Skeletal muscle tissue (tissue), 4 donors: ENCODE measurements around the gene UTP25. TPM values are rescaled to one million over a fixed set of nuclear protein-coding genes. Genes with fewer than 3 reads are reported as not detected.
A peak's percentile ranks its signal among the peaks of the same experiment; 100 is the strongest.

Experiments
- H3K27ac ChIP-seq: one replicate; pipeline ENCODE4 v1.7.0; 2013; ENCODE audit warnings: mild to moderate bottlenecking, low read depth, low read length, inconsistent platforms
- H3K27me3 ChIP-seq, 3 donors: one replicate each; pipeline ENCODE4 v1.7.0; 2013; ENCODE audit warnings: low read length in 3 of 3; ENCODE audit not compliant: control insufficient read depth in 3 of 3, insufficient read depth in 3 of 3
- H3K36me3 ChIP-seq, 3 donors: one replicate each; pipeline ENCODE4 v1.7.0; 2013; ENCODE audit warnings: low read length in 3 of 3; ENCODE audit not compliant: control insufficient read depth in 3 of 3, insufficient read depth in 3 of 3
- H3K4me1 ChIP-seq, 3 donors: one replicate each; pipeline ENCODE4 v1.7.0; 2013; ENCODE audit warnings: low read length in 3 of 3, mild to moderate bottlenecking in 3 of 3; ENCODE audit not compliant: control insufficient read depth in 3 of 3, insufficient read depth in 3 of 3
- H3K4me3 ChIP-seq, 3 donors: one replicate each; pipeline ENCODE4 v1.7.0; 2013; ENCODE audit warnings: low read length in 3 of 3
- H3K9ac ChIP-seq, 3 donors: one replicate each; pipeline ENCODE4 v1.7.0; 2013; ENCODE audit warnings: low read length in 3 of 3, mild to moderate bottlenecking in 3 of 3, moderate library complexity in 2 of 3, low read depth in 1 of 3
- H3K9me3 ChIP-seq, 3 donors: one replicate each; pipeline ENCODE4 v1.7.0; 2013; ENCODE audit warnings: low read length in 3 of 3; ENCODE audit not compliant: control insufficient read depth in 3 of 3
- total RNA-seq: library from RNA; depleted of rRNA; stranded (reverse); fragments of >200 nt; gene quantifications from one replicate; pipeline ENCODE4 v1.2.3, GENCODE V29; 2014
- donor health status: Osteomylitis.

The UTP25 gene
- 4.7 TPM for total RNA-seq

GRCh38 chr1:209827384-209828262 is at the start of gene UTP25:
Gene UTP25 (plus strand): TSS chr1:209827972. CDS start chr1:209828064, 92 bp downstream.
- H3K9ac ChIP-seq: peak within 1 kb of the TSS; percentile 71 to 80 (median 73)

GRCh38 chr1:209778102-209778501 is 49.7 kb upstream of the UTP25 start:
- Histone ChIP-seq H3K9ac (no peak overlapping the region), H3K27ac (no peak overlapping the region), H3K27me3 (no peaks in the 10 kb centered on the region), H3K4me1 (peaks cover 0 to 7% (median 1%) of the 10 kb centered on the region in 3 donors), H3K9me3 (no peaks in the 10 kb centered on the region), H3K36me3 (peaks cover 0 to 3% (median 0%) of the 10 kb centered on the region in 3 donors), H3K4me3 (no peak overlapping the region)

More at GRCh38 chr1:209827384-209828262, at the start of gene UTP25:
- H3K27me3 ChIP-seq: peaks cover 0 to 2% (median 0%) of the 10 kb centered on the region in 3 donors
- no peaks in the 10 kb centered on the region for H3K9me3 ChIP-seq
- H3K4me1 ChIP-seq: no peaks in the 10 kb centered on the region
- peak within 1 kb of the TSS; percentile 39 for H3K27ac ChIP-seq
- H3K4me3 ChIP-seq: peak within 1 kb of the TSS; percentile 96 to 99 (median 96)
- H3K36me3 ChIP-seq: peaks cover 5 to 16% (median 12%) of the 10 kb centered on the region in 3 donors

- Histone ChIP-seq H3K9ac (no peak overlapping the region), H3K4me1 (peaks cover 10 to 20% (median 11%) of the 10 kb centered on the region in 3 donors), H3K4me3 (no peak overlapping the region), H3K36me3 (peaks cover 0 to 3% (median 0%) of the 10 kb centered on the region in 3 donors), H3K27ac (no peak overlapping the region), H3K9me3 (no peaks in the 10 kb centered on the region), H3K27me3 (no peaks in the 10 kb centered on the region)
These were observed 47.5 kb upstream of the UTP25 start for GRCh38 chr1:209780268-209780667.

DNA sequence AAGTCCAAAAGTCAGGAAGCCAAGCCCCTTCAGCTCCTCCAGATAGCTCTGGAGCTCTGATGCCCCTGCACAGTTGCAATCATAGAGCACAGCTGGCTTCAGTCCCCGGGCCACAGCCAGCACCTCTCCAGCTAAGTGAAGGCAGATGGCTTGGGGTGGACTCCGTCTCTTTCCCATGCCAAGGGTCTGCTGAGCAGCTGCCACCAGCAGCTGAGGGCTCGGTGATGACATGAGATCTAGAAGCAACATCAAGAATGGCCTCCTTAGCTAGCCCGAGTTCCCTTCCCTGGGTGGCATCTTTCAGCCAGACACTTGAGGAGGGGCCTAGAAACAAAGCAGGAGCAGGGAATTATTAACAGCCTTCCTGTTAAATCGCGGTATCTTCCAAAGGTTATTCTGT is 44.4 kb upstream of the UTP25 start:
- Histone ChIP-seq H3K36me3 (peaks cover 0 to 3% (median 0%) of the 10 kb centered on the region in 3 donors), H3K4me1 (peaks cover 11 to 23% (median 13%) of the 10 kb centered on the region in 3 donors), H3K4me3 (peak overlapping the region; percentile 71 to 95 (median 87)), H3K9me3 (no peaks in the 10 kb centered on the region), H3K27ac (no peak overlapping the region), H3K9ac (peak overlapping the region; percentile 78 to 92 (median 92)), H3K27me3 (peaks cover 0 to 3% (median 0%) of the 10 kb centered on the region in 3 donors)

- Histone ChIP-seq H3K4me1 (peaks cover 11 to 23% (median 13%) of the 10 kb centered on the region in 3 donors), H3K9me3 (no peaks in the 10 kb centered on the region), H3K4me3 (peak within 1 kb of the TSS; percentile 71 to 95 (median 87)), H3K27me3 (peaks cover 0 to 6% (median 0%) of the 10 kb centered on the region in 3 donors), H3K9ac (peak within 1 kb of the TSS; percentile 78 to 92 (median 92)), H3K36me3 (peaks cover 0 to 3% (median 0%) of the 10 kb centered on the region in 3 donors), H3K27ac (peak within 1 kb of the TSS; percentile 82)
These were observed 43.3 kb upstream of the UTP25 start, which contains the start of gene C1orf74 for GRCh38 chr1:209784265-209785169. Gene C1orf74 (minus strand): TSS chr1:209784559. CDS start chr1:209783634, 925 bp downstream.

- H3K9ac ChIP-seq: no peak overlapping the region
- H3K4me1 ChIP-seq: peaks cover 11 to 23% (median 13%) of the 10 kb centered on the region in 3 donors
- H3K27ac ChIP-seq: no peak overlapping the region
- peaks cover 2 to 6% (median 4%) of the 10 kb centered on the region in 3 donors for H3K27me3 ChIP-seq
- peaks cover 0 to 3% (median 0%) of the 10 kb centered on the region in 3 donors for H3K36me3 ChIP-seq
- H3K4me3 ChIP-seq: no peak overlapping the region
- H3K9me3 ChIP-seq: no peaks in the 10 kb centered on the region
These were observed 42.2 kb upstream of the UTP25 start for GRCh38 chr1:209785592-209785991.

GRCh38 chr1:209786146-209786545 is 41.6 kb upstream of the UTP25 start:
- no peaks in the 10 kb centered on the region for H3K9me3 ChIP-seq
- H3K9ac ChIP-seq: no peak overlapping the region
- no peak overlapping the region for H3K4me3 ChIP-seq
- no peak overlapping the region for H3K27ac ChIP-seq
- peaks cover 0 to 1% (median 0%) of the 10 kb centered on the region in 3 donors for H3K36me3 ChIP-seq
- peaks cover 11 to 23% (median 13%) of the 10 kb centered on the region in 3 donors for H3K4me1 ChIP-seq
- peaks cover 3 to 6% (median 6%) of the 10 kb centered on the region in 3 donors for H3K27me3 ChIP-seq

GRCh38 chr1:209787551-209787950 is 40.2 kb upstream of the UTP25 start:
- Histone ChIP-seq H3K9ac (no peak overlapping the region), H3K4me1 (peaks cover 11 to 22% (median 13%) of the 10 kb centered on the region in 3 donors), H3K4me3 (no peak overlapping the region)

DNA sequence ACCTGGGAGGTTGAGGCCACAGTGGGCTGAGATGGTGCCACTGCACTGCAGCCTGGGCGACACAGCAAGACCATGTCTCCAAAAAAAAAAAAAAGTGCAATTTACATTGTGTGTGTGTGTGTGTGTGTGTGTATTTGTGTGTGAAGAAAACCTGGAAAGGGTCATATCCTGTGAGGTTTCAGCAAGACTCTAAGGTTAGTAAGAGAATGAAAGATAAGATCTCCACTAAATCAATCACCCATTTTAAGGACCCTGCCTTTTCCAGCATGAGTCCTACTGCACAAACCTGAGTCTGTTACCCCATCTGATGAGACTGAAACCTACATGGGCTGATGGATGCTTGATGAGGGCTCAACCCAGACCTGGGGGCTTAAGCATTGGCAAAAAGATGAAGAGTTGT is 38.5 kb upstream of the UTP25 start:
- Histone ChIP-seq H3K27me3 (peaks cover 8 to 10% (median 10%) of the 10 kb centered on the region in 3 donors), H3K4me1 (peaks cover 3 to 8% (median 5%) of the 10 kb centered on the region in 3 donors), H3K9me3 (no peaks in the 10 kb centered on the region), H3K9ac (no peak overlapping the region), H3K36me3 (no peaks in the 10 kb centered on the region), H3K27ac (no peak overlapping the region), H3K4me3 (no peak overlapping the region)

More at GRCh38 chr1:209787551-209787950, 40.2 kb upstream of the UTP25 start:
- Histone ChIP-seq H3K27me3 (peaks cover 8 to 10% (median 10%) of the 10 kb centered on the region in 3 donors), H3K27ac (no peak overlapping the region), H3K36me3 (no peaks in the 10 kb centered on the region), H3K9me3 (no peaks in the 10 kb centered on the region)
